Measurements from ENCODE around the gene ST3GAL6.

- TF ChIP-seq ZNF354B (CRISPR knock-in tag; IDR thresholded peaks at IDR 0.05) (no peak), RAD21 (CRISPR knock-in tag; IDR thresholded peaks at IDR 0.05) (no peak), ZBTB10 (CRISPR knock-in tag; IDR thresholded peaks at IDR 0.05; ENCODE audit: borderline replicate concordance) (no peak), MYC (CRISPR knock-in tag; IDR thresholded peaks at IDR 0.05; ENCODE audit: borderline replicate concordance) (no peak), ZNF33B (CRISPR knock-in tag; IDR thresholded peaks at IDR 0.05) (no peak), HMG20A (CRISPR knock-in tag; IDR thresholded peaks at IDR 0.05; ENCODE audit: borderline replicate concordance) (no peak), NONO (IDR thresholded peaks at IDR 0.05) (no peak), NONO (CRISPR knock-in tag; conservative IDR thresholded peaks at IDR 0.05) (no peak), ZNF274 (CRISPR knock-in tag; IDR thresholded peaks at IDR 0.05) (no peak), CBX5 (CRISPR knock-in tag; IDR thresholded peaks at IDR 0.05; ENCODE audit: borderline replicate concordance) (no peak), CTCF (CRISPR knock-in tag; IDR thresholded peaks at IDR 0.05) (no peak), ZBTB42 (CRISPR knock-in tag; IDR thresholded peaks at IDR 0.05) (no peak), MXD3 (CRISPR knock-in tag; IDR thresholded peaks at IDR 0.05) (no peak), ZNF678 (CRISPR knock-in tag; IDR thresholded peaks at IDR 0.05) (no peak), HMGXB4 (CRISPR knock-in tag; IDR thresholded peaks at IDR 0.05; ENCODE audit: borderline replicate concordance in 1 of 2, low read depth in 1 of 2) (no peak)
Measured at GRCh38 chr3:98787181-98787580, 24.0 kb downstream of the ST3GAL6 start.
